IMR-90 (cell line): Measurements from ENCODE around the gene YLPM1. TPM values are rescaled to one million over a fixed set of nuclear protein-coding genes. Genes with fewer than 3 reads are reported as not detected.

Source experiments
- ATAC-seq: fragments of 200-7000 bp; cut with Tn5 transposase; 2 replicates; pipeline ENCODE4 v1.9.1; 2020; ENCODE audit warnings: low read depth, mild to moderate bottlenecking, moderate library complexity
- BruUV-seq: library from RNA; stranded (reverse); fragments of 400-500 nt; replicated peaks from 2 replicates; lab custom pipeline; 2021; lab: Mats Ljungman, UMichigan
- CTCF ChIA-PET: fragments of 300-600 bp; formaldehyde crosslinking; extraction: SDS; loops from one replicate; lab custom pipeline; 2021; ENCODE audit warnings: antibody characterized with exemption; lab: Yijun Ruan, JAX
- POLR2A ChIA-PET: fragments of 300-600 bp; sonication (Branson Sonifier 250); formaldehyde crosslinking; loops from one replicate; lab custom pipeline; 2022; ENCODE audit warnings: antibody characterized with exemption; ENCODE audit not compliant: unreplicated experiment; lab: Charles Lee
- DNase-seq: peaks from one replicate; pipeline ENCODE4 v3.0.0; 2013
- H2AFZ ChIP-seq: replicated peaks from 2 replicates; pipeline ENCODE3; 2013; ENCODE audit warnings: low read length, mild to moderate bottlenecking; ENCODE audit not compliant: poor library complexity
- H2AK5ac ChIP-seq: 2 replicates; pipeline ENCODE4 v1.6.1; 2013; ENCODE audit warnings: low read depth, low read length, inconsistent platforms
- H2AK9ac ChIP-seq: replicated peaks from 2 replicates; pipeline ENCODE3; 2013; ENCODE audit warnings: mild to moderate bottlenecking, low read depth, low read length, moderate library complexity; ENCODE audit not compliant: poor library complexity
- H2BK120ac ChIP-seq: 2 replicates; pipeline ENCODE4 v1.6.1; 2013; ENCODE audit warnings: low read depth, low read length, inconsistent platforms
- H2BK15ac ChIP-seq: 3 replicates; pipeline ENCODE4 v1.6.1; 2013; ENCODE audit warnings: low read depth, low read length, inconsistent platforms
- H2BK20ac ChIP-seq: 2 replicates; pipeline ENCODE4 v1.6.1; 2013; ENCODE audit warnings: low read depth, mild to moderate bottlenecking, inconsistent platforms, low read length, moderate library complexity
- H2BK5ac ChIP-seq: 2 replicates; pipeline ENCODE4 v1.6.1; 2013; ENCODE audit warnings: mild to moderate bottlenecking, low read depth, low read length, inconsistent platforms; ENCODE audit not compliant: poor library complexity, severe bottlenecking
- H3K14ac ChIP-seq: replicated peaks from 2 replicates; pipeline ENCODE4 v1.6.1; 2013; ENCODE audit warnings: low read depth, low read length, inconsistent platforms
- H3K18ac ChIP-seq: 2 replicates; pipeline ENCODE4 v1.6.1; 2013; ENCODE audit warnings: low read depth, low read length, control low read depth
- H3K23ac ChIP-seq: 2 replicates; pipeline ENCODE4 v1.6.1; 2013; ENCODE audit warnings: low read depth, low read length, inconsistent platforms
- H3K27ac ChIP-seq: 2 replicates; pipeline ENCODE4 v1.5.1; 2013; ENCODE audit warnings: mild to moderate bottlenecking, control low read depth, low read length; ENCODE audit not compliant: insufficient read depth
- H3K27me3 ChIP-seq: 2 replicates; pipeline ENCODE4 v1.6.1; 2013; ENCODE audit warnings: low read length; ENCODE audit not compliant: control insufficient read depth, insufficient read depth
- H3K36me3 ChIP-seq: 2 replicates; pipeline ENCODE4 v1.6.1; 2013; ENCODE audit warnings: low read length, mixed read lengths; ENCODE audit not compliant: control insufficient read depth, insufficient read depth
- H3K4ac ChIP-seq: 2 replicates; pipeline ENCODE4 v1.6.1; 2013; ENCODE audit warnings: low read depth, low read length, inconsistent platforms
- H3K4me1 ChIP-seq: 2 replicates; pipeline ENCODE4 v1.6.1; 2013; ENCODE audit warnings: low read length, mixed read lengths; ENCODE audit not compliant: control insufficient read depth, insufficient read depth
- H3K4me2 ChIP-seq: 2 replicates; pipeline ENCODE4 v1.6.1; 2013; ENCODE audit warnings: low read depth, mild to moderate bottlenecking, control low read depth, low read length, moderate library complexity
- H3K4me3 ChIP-seq: 2 replicates; pipeline ENCODE4 v1.5.1; 2013; ENCODE audit warnings: low read depth, mild to moderate bottlenecking, control low read depth, low read length, moderate library complexity; ENCODE audit not compliant: insufficient read depth
- H3K56ac ChIP-seq: 2 replicates; pipeline ENCODE4 v1.6.1; 2013; ENCODE audit warnings: low read length, inconsistent platforms; ENCODE audit not compliant: insufficient read depth; ENCODE audit errors: extremely low read depth
- H3K79me1 ChIP-seq, 2 experiments: 2 replicates each; pipeline ENCODE4 v1.6.1; 2013; ENCODE audit warnings: low read length in 2 of 2, inconsistent platforms in 1 of 2, low read depth in 1 of 2
- H3K9ac ChIP-seq: 2 replicates; pipeline ENCODE4 v1.6.1; 2013; ENCODE audit warnings: low read depth, low read length, control low read depth
- H3K9me1 ChIP-seq: 2 replicates; pipeline ENCODE4 v1.6.1; 2013; ENCODE audit warnings: low read length, inconsistent platforms; ENCODE audit not compliant: insufficient read depth
- H3K9me3 ChIP-seq: 2 replicates; pipeline ENCODE4 v1.6.1; 2013; ENCODE audit warnings: low read length; ENCODE audit not compliant: control insufficient read depth, insufficient read depth
- H4K20me1 ChIP-seq: 2 replicates; pipeline ENCODE4 v1.6.1; 2013; ENCODE audit warnings: low read length, inconsistent platforms; ENCODE audit not compliant: insufficient read depth
- H4K5ac ChIP-seq: 2 replicates; pipeline ENCODE4 v1.6.1; 2013; ENCODE audit warnings: mild to moderate bottlenecking, low read depth, low read length, control low read depth
- H4K8ac ChIP-seq, 2 experiments: 2 replicates each; pipeline ENCODE4 v1.6.1; 2013; ENCODE audit warnings: low read depth in 2 of 2, low read length in 2 of 2, control low read depth in 1 of 2, inconsistent platforms in 1 of 2
- H4K91ac ChIP-seq: 2 replicates; pipeline ENCODE4 v1.6.1; 2013; ENCODE audit warnings: low read depth, low read length, inconsistent platforms; ENCODE audit not compliant: insufficient read depth
- POLR2A ChIP-seq: IDR thresholded peaks from 2 replicates; pipeline ENCODE4 v1.6.1; 2012; ENCODE audit warnings: mild to moderate bottlenecking, low read depth, low read length
- dilution Hi-C: fragments of 300-500 bp; cut with HindIII; formaldehyde crosslinking; loops from one replicate; pipeline ENCODE4 v1.14.3; 2018; ENCODE audit warnings: low sequenced_read_pairs; ENCODE audit not compliant: unreplicated experiment
- in situ Hi-C: fragments of 300-500 bp; cut with MboI; formaldehyde crosslinking; loops from 3 replicates; pipeline ENCODE4 v1.14.3; 2019; ENCODE audit warnings: low sequenced_read_pairs, inconsistent platforms, mixed read lengths
- intact Hi-C: fragments of 100-400 bp; cut with micrococcal nuclease; formaldehyde crosslinking; loops from 2 replicates; pipeline ENCODE4 v1.10.0; 2022
- polyA plus RNA-seq, 3 experiments: library from polyadenylated mRNA; depleted of rRNA; stranded (reverse); fragments of >200 nt; gene quantifications; 2 replicates each; pipeline ENCODE4 v1.2.3, GENCODE V29; 2012; ENCODE audit warnings: low replicate concordance in 1 of 3
- total RNA-seq: library from RNA; depleted of rRNA; stranded (reverse); fragments of >200 nt; gene quantifications from 2 replicates; pipeline ENCODE4 v1.2.3, GENCODE V29; 2012
- TF ChIP-seq, protein P1 (sequence below): conservative IDR thresholded peaks from 2 replicates; pipeline ENCODE4 v1.5.1; 2012; ENCODE audit warnings: mild to moderate bottlenecking, low read depth, low read length, improper control_type of control experiment

Gene YLPM1
- total and polyA plus RNA-seq, 2 of the 4 experiments (the other 2 are of a cell fraction): 8.2 to 19.7 TPM

DNA sequence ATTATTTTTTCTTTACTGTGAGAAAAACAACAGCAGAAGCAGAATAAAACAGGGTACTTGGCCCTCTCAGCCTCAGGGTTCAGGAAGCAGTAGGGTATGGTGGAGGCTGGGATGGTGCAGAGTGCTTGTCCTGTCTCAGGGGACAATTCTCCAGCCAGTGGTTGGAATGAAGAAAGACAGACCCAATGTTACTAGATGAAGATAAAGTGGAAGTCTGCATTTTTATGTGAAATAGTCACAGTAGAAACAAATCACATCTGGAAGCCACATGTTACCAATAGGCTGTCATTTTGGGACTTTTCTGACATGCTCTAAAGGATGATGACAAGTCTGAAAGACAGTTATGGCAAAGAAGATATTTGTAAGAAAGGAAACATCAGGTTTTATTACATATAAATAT lies 80.5 kb downstream of the YLPM1 start:
- H3K4me1 ChIP-seq: peaks cover 9% of the 10 kb centered on the region
- no peaks in the 10 kb centered on the region for H3K9me3 ChIP-seq
- intact Hi-C loops (no loop called here), in situ Hi-C loops (no loop called here), dilution Hi-C loops (no loop called here)
- H4K8ac ChIP-seq: no peak overlapping the region
- peak; percentile 58; the same call in 1 of the 2 replicates for ATAC-seq
- H3K79me1 ChIP-seq: peaks cover 0 to 4% of the 10 kb centered on the region in 2 experiments; a peak in 2 of 4 replicates
- no peaks in the 10 kb centered on the region for H4K20me1 ChIP-seq
- no peak overlapping the region; the same call in 1 of the 2 replicates for H2AK5ac ChIP-seq
- H3K4me3 ChIP-seq: no peak overlapping the region
- H3K9me1 ChIP-seq: 0 out of 2 replicates have a peak, but pooled peaks cover 9% of the 10 kb centered on the region
- BruUV-seq: no TSS peak
- H4K91ac ChIP-seq: no peak overlapping the region
- H2AK9ac ChIP-seq: no peak overlapping the region
- H2BK15ac ChIP-seq: no peak overlapping the region
- no peak overlapping the region for H2BK5ac ChIP-seq
- no peak overlapping the region for H4K5ac ChIP-seq
- no peak overlapping the region for H2AFZ ChIP-seq
- peak overlapping the region; percentile 30; the same call in 1 of the 2 replicates for H2BK120ac ChIP-seq
- 0 out of 2 replicates have a peak overlapping the region, but pooled peaks have one; percentile 6 for H3K18ac ChIP-seq
- no peak overlapping the region for H3K56ac ChIP-seq
- DNase-seq: peak; percentile 54
- CTCF ChIA-PET: no interaction called here
- H3K4ac ChIP-seq: peak overlapping the region; percentile 49; the same call in 1 of the 2 replicates
- no peaks in the 10 kb centered on the region for H3K27me3 ChIP-seq
- H2BK20ac ChIP-seq: no peak overlapping the region
- no peak overlapping the region for H3K23ac ChIP-seq
- no peak overlapping the region for H3K9ac ChIP-seq
- POLR2A ChIA-PET: no interaction called here
- H3K36me3 ChIP-seq: peaks cover 5% of the 10 kb centered on the region
- no peak overlapping the region for H3K4me2 ChIP-seq
- no peak overlapping the region; the same call in 1 of the 2 replicates for H3K14ac ChIP-seq
- H3K27ac ChIP-seq: no peak overlapping the region
- no peak for TF ChIP-seq POLR2A
- TF ChIP-seq, protein P1, sequence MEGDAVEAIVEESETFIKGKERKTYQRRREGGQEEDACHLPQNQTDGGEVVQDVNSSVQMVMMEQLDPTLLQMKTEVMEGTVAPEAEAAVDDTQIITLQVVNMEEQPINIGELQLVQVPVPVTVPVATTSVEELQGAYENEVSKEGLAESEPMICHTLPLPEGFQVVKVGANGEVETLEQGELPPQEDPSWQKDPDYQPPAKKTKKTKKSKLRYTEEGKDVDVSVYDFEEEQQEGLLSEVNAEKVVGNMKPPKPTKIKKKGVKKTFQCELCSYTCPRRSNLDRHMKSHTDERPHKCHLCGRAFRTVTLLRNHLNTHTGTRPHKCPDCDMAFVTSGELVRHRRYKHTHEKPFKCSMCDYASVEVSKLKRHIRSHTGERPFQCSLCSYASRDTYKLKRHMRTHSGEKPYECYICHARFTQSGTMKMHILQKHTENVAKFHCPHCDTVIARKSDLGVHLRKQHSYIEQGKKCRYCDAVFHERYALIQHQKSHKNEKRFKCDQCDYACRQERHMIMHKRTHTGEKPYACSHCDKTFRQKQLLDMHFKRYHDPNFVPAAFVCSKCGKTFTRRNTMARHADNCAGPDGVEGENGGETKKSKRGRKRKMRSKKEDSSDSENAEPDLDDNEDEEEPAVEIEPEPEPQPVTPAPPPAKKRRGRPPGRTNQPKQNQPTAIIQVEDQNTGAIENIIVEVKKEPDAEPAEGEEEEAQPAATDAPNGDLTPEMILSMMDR: 0 out of 2 replicates have a peak, but pooled peaks have one; percentile 18
